GM12878 (cell line): Measurements from ENCODE around the gene RNF130. TPM values are rescaled to one million over a fixed set of nuclear protein-coding genes. Genes with fewer than 3 reads are reported as not detected.

Experiments
- ATAC-seq: fragments of 200-7000 bp; cut with Tn5 transposase; 3 replicates; pipeline ENCODE4 v1.9.1; 2020; ENCODE audit warnings: mild to moderate bottlenecking, moderate library complexity
- BruUV-seq: library from RNA; stranded (reverse); fragments of 400-500 nt; replicated peaks from 2 replicates; lab custom pipeline; 2021; lab: Mats Ljungman, UMichigan
- CTCF ChIA-PET: fragments of 300-600 bp; sonication (Branson Sonifier 250); formaldehyde crosslinking; extraction: SDS; loops from one replicate; lab custom pipeline; 2021; ENCODE audit warnings: inconsistent platforms; lab: Yijun Ruan, JAX
- POLR2A ChIA-PET: fragments of 350-600 bp; formaldehyde crosslinking; extraction: SDS; loops from one replicate; lab custom pipeline; 2021; ENCODE audit warnings: inconsistent platforms; lab: Charles Lee
- RAD21 ChIA-PET: fragments of 300-600 bp; sonication (Branson Sonifier 250); formaldehyde crosslinking; loops from one replicate; lab custom pipeline; 2023; ENCODE audit warnings: antibody characterized with exemption; ENCODE audit not compliant: unreplicated experiment; lab: Charles Lee
- SMC1A ChIA-PET: fragments of 300-600 bp; sonication (Branson Sonifier 250); formaldehyde crosslinking; loops from one replicate; lab custom pipeline; 2023; ENCODE audit not compliant: unreplicated experiment, uncharacterized antibody; lab: Charles Lee
- DNase-seq: peaks from one replicate; pipeline ENCODE4 v3.0.0-alpha.2; 2011; ENCODE audit warnings: low read depth, low spot score
- FAIRE-seq: peaks from 3 replicates; lab custom pipeline; 2011; peaks lifted over from hg19 to GRCh38; lab: Jason Lieb, UNC
- H2AFZ ChIP-seq: 2 replicates; pipeline ENCODE4 v1.6.0; 2011; ENCODE audit warnings: low read depth, low read length, control low read depth; ENCODE audit not compliant: control insufficient read depth
- H3K27ac ChIP-seq: 2 replicates; pipeline ENCODE4 v1.5.1; 2011; ENCODE audit warnings: control low read depth; ENCODE audit not compliant: control insufficient read depth, insufficient read depth
- H3K27me3 ChIP-seq, 2 experiments: replicated peaks in 1 of 2; 2 replicates each; pipeline versions ENCODE4 v1.6.0 to v1.6.1; 2011; ENCODE audit warnings: low read length in 1 of 2; ENCODE audit not compliant: control insufficient read depth in 2 of 2, insufficient read depth in 2 of 2
- H3K36me3 ChIP-seq, 2 experiments: 2 replicates each; pipeline ENCODE4 v1.5.1; 2011; ENCODE audit warnings: low read length in 1 of 2; ENCODE audit not compliant: control insufficient read depth in 2 of 2, insufficient read depth in 2 of 2
- H3K4me1 ChIP-seq: 2 replicates; pipeline ENCODE4 v1.6.1; 2011; ENCODE audit warnings: mild to moderate bottlenecking, low read length, moderate library complexity, mixed read lengths; ENCODE audit not compliant: control insufficient read depth, insufficient read depth
- H3K4me2 ChIP-seq: 2 replicates; pipeline ENCODE4 v1.6.0; 2011; ENCODE audit warnings: control low read depth; ENCODE audit not compliant: control insufficient read depth, insufficient read depth
- H3K4me3 ChIP-seq: fragments of 200-600 bp; sonication (generic); 2 replicates; pipeline ENCODE4 v1.5.1; 2016
- H3K79me2 ChIP-seq: 2 replicates; pipeline ENCODE4 v1.6.0; 2011; ENCODE audit warnings: low read length; ENCODE audit not compliant: control insufficient read depth, insufficient read depth
- H3K9ac ChIP-seq: 2 replicates; pipeline ENCODE4 v1.8.0; 2011; ENCODE audit warnings: low read length, control low read depth, mixed read lengths; ENCODE audit not compliant: control insufficient read depth, insufficient read depth
- H3K9me3 ChIP-seq: replicated peaks from 3 replicates; pipeline ENCODE4 v1.5.1; 2011; ENCODE audit warnings: mild to moderate bottlenecking, low read length; ENCODE audit not compliant: control insufficient read depth, insufficient read depth
- H4K20me1 ChIP-seq: 2 replicates; pipeline ENCODE4 v1.6.0; 2011; ENCODE audit not compliant: control insufficient read depth, insufficient read depth
- BACH1 ChIP-seq: fragments of 450-650 bp; IDR thresholded peaks from 2 replicates; pipeline ENCODE4 v1.6.1; 2017; ENCODE audit warnings: mild to moderate bottlenecking, borderline replicate concordance
- BHLHE40 ChIP-seq, 2 experiments: fragments of 450-650 bp in 1 of 2; IDR thresholded peaks; 2 replicates each; pipeline ENCODE4 v1.6.1; 2011 to 2017; ENCODE audit warnings: low read depth in 2 of 2, borderline replicate concordance in 1 of 2, improper control_type of control experiment in 1 of 2, low read length in 1 of 2, mild to moderate bottlenecking in 1 of 2
- CBX5 ChIP-seq: sonication (generic); IDR thresholded peaks from 2 replicates; pipeline ENCODE4 v1.6.1; 2016; ENCODE audit warnings: low read depth, moderate library complexity, mild to moderate bottlenecking, inconsistent platforms
- CEBPB ChIP-seq, 2 experiments: fragments of 150-350 bp in 1 of 2; IDR thresholded peaks; 2 replicates each; pipeline ENCODE4 v1.6.1; 2012 to 2014; ENCODE audit warnings: low read depth in 2 of 2, low read length in 2 of 2, borderline replicate concordance in 1 of 2, inconsistent platforms in 1 of 2
- CEBPZ ChIP-seq: fragments of 150-350 bp; IDR thresholded peaks from 2 replicates; pipeline ENCODE4 v1.6.1; 2016; ENCODE audit warnings: low read depth, low read length
- CREM ChIP-seq: IDR thresholded peaks from 2 replicates; pipeline ENCODE4 v1.6.1; 2014; ENCODE audit warnings: antibody characterized with exemption, low read depth
- KAT2A ChIP-seq: conservative IDR thresholded peaks from 2 replicates; pipeline ENCODE4 v1.6.1; 2011; ENCODE audit warnings: low read depth, low read length; ENCODE audit not compliant: control insufficient read depth
- KDM1A ChIP-seq: fragments of 200-600 bp; sonication (generic); IDR thresholded peaks from 2 replicates; pipeline ENCODE4 v1.6.1; 2016; ENCODE audit warnings: borderline replicate concordance
- LARP7 ChIP-seq: fragments of 450-650 bp; IDR thresholded peaks from 2 replicates; pipeline ENCODE4 v1.6.1; 2017; ENCODE audit warnings: mild to moderate bottlenecking
- NBN ChIP-seq: fragments of 450-650 bp; IDR thresholded peaks from 2 replicates; pipeline ENCODE4 v1.6.1; 2016
- PAX5 ChIP-seq: IDR thresholded peaks from 2 replicates; pipeline ENCODE4 v1.6.1; 2011; ENCODE audit warnings: low read depth, low read length, borderline replicate concordance
- PBX3 ChIP-seq: IDR thresholded peaks from 2 replicates; pipeline ENCODE4 v1.6.1; 2011; ENCODE audit warnings: mild to moderate bottlenecking, low read depth, low read length, moderate library complexity; ENCODE audit not compliant: insufficient replicate concordance
- POLR2AphosphoS5 ChIP-seq: IDR thresholded peaks from 2 replicates; pipeline ENCODE4 v1.6.1; 2011; ENCODE audit warnings: mild to moderate bottlenecking, low read length, inconsistent platforms
- RAD21 ChIP-seq: IDR thresholded peaks from 2 replicates; pipeline ENCODE4 v1.6.1; 2011; ENCODE audit warnings: mild to moderate bottlenecking, low read depth, low read length, moderate library complexity; ENCODE audit not compliant: insufficient read depth
- SMAD1 ChIP-seq: fragments of 450-650 bp; IDR thresholded peaks from 2 replicates; pipeline ENCODE4 v1.6.1; 2018; ENCODE audit warnings: mild to moderate bottlenecking, low read depth; ENCODE audit not compliant: partially characterized antibody
- SREBF2 ChIP-seq: IDR thresholded peaks from 2 replicates; pipeline ENCODE4 v1.6.1; 2012; ENCODE audit warnings: mild to moderate bottlenecking, low read length
- ZBED1 ChIP-seq: IDR thresholded peaks from 2 replicates; pipeline ENCODE4 v1.6.1; 2016; ENCODE audit warnings: borderline replicate concordance
- WGBS: methylation state at CpG from one replicate; pipeline ENCODE4 v1.1.6; 2016; ENCODE audit warnings: low lambda C conversion rate; ENCODE audit not compliant: insufficient replicate concordance, insufficient coverage; ENCODE audit errors: missing lambda C conversion rate; 5-methylcytosine and 5-hydroxymethylcytosine counted together
- in situ Hi-C: fragments of 300-500 bp; cut with MboI; formaldehyde crosslinking; loops from 9 replicates; pipeline ENCODE4 v1.14.3; 2018; ENCODE audit warnings: mixed read lengths
- intact Hi-C: fragments of 100-400 bp; cut with micrococcal nuclease; formaldehyde crosslinking; loops from one replicate; pipeline ENCODE4 v1.14.2; 2022; ENCODE audit not compliant: unreplicated experiment
- polyA plus RNA-seq, 11 experiments: library from polyadenylated mRNA; depleted of rRNA in 4 of 11; unstranded in 6 of 11; stranded (reverse) in 5 of 11; fragments of >200 nt; fragmentation: Nextera tagmentation in 4 of 11; fragmentation: Illumina TruSeq in 1 of 11; extraction: Ambion mirVana in 4 of 11; extraction: Trizol in 1 of 11; gene quantifications; 1 replicate in 1 of 11; 2 replicates in 10 of 11; pipeline versions ENCODE4 v1.2.1 to v1.2.3, GENCODE V29; 2011 to 2016; ENCODE audit warnings: inconsistent platforms in 2 of 11, missing spikeins in 2 of 11, low read depth in 1 of 11
- total RNA-seq, 4 experiments: library from RNA; depleted of rRNA in 3 of 4; stranded (reverse); fragments of >200 nt in 3 of 4; fragmentation: Illumina TruSeq in 1 of 4; extraction: Trizol in 1 of 4; gene quantifications; 2 replicates each; pipeline versions ENCODE4 v1.2.1 to v1.2.3, GENCODE V29; 2013 to 2021

Gene RNF130
- total and polyA plus RNA-seq, 10 of the 15 experiments (the other 5 are each of a cell fraction or from before 2014, with no cell fraction given) = 0.04 to 0.36 (median 0.11) TPM; not detected in 1

GRCh38 chr5:180097926-180098325 lies 26.4 kb upstream of the RNF130 start:
- no peaks in the 10 kb centered on the region for H3K36me3 ChIP-seq
- no peak overlapping the region for H3K4me2 ChIP-seq
- intact Hi-C loops = no loop called here
- FAIRE-seq (no peak), ATAC-seq (no peak), DNase-seq (no peak)
- BruUV-seq = no TSS peak
- SMC1A ChIA-PET = no interaction called here
- H3K9me3 ChIP-seq = no peaks in the 10 kb centered on the region
- CTCF ChIA-PET = no interaction called here
- no peaks in the 10 kb centered on the region for H4K20me1 ChIP-seq
- no peaks in the 10 kb centered on the region for H3K4me1 ChIP-seq
- no peaks in the 10 kb centered on the region for H3K79me2 ChIP-seq
- 62% methylated on average over 5 of the region's 5 CpGs for WGBS
- RAD21 ChIA-PET = no interaction called here
- no peak overlapping the region for H3K9ac ChIP-seq
- TF ChIP-seq CEBPZ (no peak), KDM1A (no peak), CREM (no peak), PBX3 (no peak), NBN (no peak), RAD21 (no peak), SREBF2 (no peak), ZBED1 (no peak), PAX5 (no peak), BHLHE40 (IDR thresholded peaks at IDR 0.05; ENCODE audit: borderline replicate concordance in 1 of 2, low read depth in 2 of 2, low read length in 1 of 2) (no peak), KAT2A (no peak), POLR2AphosphoS5 (no peak), SMAD1 (no peak), CEBPB (IDR thresholded peaks at IDR 0.05; ENCODE audit: borderline replicate concordance in 1 of 2, low read depth in 2 of 2, low read length in 2 of 2) (no peak), CBX5 (no peak), LARP7 (no peak), BACH1 (no peak)
- in situ Hi-C loops = loop anchor here (25.0 kb wide), 1 partner anchor 311 kb away; the partner anchor contains the start of gene LTC4S
- no peaks in the 10 kb centered on the region for H3K27me3 ChIP-seq
- no peak overlapping the region for H2AFZ ChIP-seq
- H3K4me3 ChIP-seq = no peak overlapping the region
- no peak overlapping the region for H3K27ac ChIP-seq
- POLR2A ChIA-PET = no interaction called here
